Measurements from ENCODE around the gene HINT3. TPM values are rescaled to one million over a fixed set of nuclear protein-coding genes. Genes with fewer than 3 reads are reported as not detected.
A peak's percentile ranks its signal among the peaks of the same experiment; 100 is the strongest.

Gene HINT3
- total RNA-seq, 4 donors from 2014 or later: 12.5 to 27.0 (median 16.6) TPM

DNA sequence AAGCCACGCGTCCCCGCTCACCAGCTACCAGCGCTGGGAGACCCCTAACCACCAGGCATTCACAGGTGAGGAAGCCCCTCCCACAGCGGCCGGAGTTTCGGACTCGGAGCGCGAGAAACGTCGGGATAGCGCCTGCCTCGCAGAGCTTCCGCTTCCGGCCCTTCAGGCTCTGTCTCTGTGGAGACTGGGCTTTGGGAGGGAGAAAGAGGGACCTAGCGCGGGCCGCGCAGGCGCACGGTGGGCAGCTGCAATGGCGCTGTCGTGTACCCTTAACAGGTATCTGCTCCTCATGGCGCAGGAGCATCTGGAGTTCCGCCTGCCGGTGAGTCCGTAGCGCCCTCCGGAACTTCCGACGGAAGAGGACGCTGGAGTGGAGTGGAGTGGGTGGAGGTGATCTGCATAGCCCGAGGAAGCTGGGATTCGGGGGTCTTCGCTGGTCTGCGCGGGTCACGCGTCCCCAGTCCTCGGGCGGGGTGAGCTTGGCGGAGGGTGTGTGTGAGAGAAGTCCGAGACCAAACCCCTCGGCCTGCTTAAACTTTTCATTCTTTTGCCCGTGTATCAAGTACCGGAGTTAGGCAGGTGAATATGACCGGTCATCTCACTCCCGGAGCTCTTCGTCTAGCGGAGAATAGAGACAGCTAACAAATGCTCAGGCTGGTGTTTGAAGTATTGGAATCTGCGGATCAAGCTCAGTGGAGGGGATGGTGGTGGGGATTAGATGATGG is 29.9 kb downstream of the HINT3 start, which contains the start of gene TRMT11:
TRMT11 (plus strand) TSS at position 240 of the 725 bp plus-strand sequence; CDS start at position 251, 11 bp downstream.
- Histone ChIP-seq H3K9me3 (no peaks in the 10 kb centered on the region), H3K4me1 (peaks cover 20% of the 10 kb centered on the region), H3K4me3 (peak within 1 kb of the TSS; percentile 88), H3K27me3 (no peaks in the 10 kb centered on the region), H3K27ac (peak within 1 kb of the TSS; percentile 87), H3K36me3 (no peaks in the 10 kb centered on the region)
- DNase-seq (ENCODE audit: low spot score in 2 of 2): peak; percentile 90 to 91
- under 1% methylated on average over 36 of the region's 52 CpGs for WGBS
- TF ChIP-seq EP300 (IDR thresholded peaks at IDR 0.05): no peak
- TF ChIP-seq POLR2AphosphoS5 (IDR thresholded peaks at IDR 0.05): peak in 1 of 3 donors; percentile 50
- TF ChIP-seq, protein P1, sequence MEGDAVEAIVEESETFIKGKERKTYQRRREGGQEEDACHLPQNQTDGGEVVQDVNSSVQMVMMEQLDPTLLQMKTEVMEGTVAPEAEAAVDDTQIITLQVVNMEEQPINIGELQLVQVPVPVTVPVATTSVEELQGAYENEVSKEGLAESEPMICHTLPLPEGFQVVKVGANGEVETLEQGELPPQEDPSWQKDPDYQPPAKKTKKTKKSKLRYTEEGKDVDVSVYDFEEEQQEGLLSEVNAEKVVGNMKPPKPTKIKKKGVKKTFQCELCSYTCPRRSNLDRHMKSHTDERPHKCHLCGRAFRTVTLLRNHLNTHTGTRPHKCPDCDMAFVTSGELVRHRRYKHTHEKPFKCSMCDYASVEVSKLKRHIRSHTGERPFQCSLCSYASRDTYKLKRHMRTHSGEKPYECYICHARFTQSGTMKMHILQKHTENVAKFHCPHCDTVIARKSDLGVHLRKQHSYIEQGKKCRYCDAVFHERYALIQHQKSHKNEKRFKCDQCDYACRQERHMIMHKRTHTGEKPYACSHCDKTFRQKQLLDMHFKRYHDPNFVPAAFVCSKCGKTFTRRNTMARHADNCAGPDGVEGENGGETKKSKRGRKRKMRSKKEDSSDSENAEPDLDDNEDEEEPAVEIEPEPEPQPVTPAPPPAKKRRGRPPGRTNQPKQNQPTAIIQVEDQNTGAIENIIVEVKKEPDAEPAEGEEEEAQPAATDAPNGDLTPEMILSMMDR (IDR thresholded peaks at IDR 0.05): no peak
- TF ChIP-seq POLR2A (IDR thresholded peaks at IDR 0.05): peak; percentile 20 to 52

DNA sequence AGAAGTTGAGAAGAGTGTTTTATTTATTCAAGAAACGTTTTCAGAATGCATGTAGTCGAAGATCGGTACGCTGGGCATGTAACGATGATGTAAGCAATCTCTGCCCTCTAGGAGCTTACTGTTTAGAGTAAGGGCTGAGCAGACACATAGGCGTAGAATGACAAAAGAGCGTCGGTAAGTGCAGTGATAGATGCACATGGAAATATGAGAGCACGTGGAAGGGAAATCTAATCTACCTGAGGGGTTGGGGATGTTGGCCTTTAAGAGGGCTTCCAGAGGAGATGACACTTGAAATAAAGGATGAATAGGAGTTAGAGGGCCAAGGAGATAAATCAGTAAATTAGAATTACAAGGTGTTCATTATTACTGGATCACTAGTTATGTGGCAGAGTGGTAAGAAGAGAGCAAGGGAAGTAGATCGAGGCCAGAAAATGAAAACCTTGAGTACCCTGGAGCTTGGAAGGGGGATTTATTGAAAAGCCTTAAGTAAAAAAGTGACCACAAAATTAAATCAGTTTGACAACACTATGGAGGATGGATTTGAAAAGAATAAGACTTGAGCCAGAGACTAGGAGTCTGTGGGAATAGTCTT is 30.6 kb downstream of the HINT3 start:
- Histone ChIP-seq H3K27me3 (no peaks in the 10 kb centered on the region), H3K9me3 (no peaks in the 10 kb centered on the region), H3K36me3 (no peaks in the 10 kb centered on the region), H3K27ac (peak overlapping the region; percentile 87), H3K4me1 (peaks cover 20% of the 10 kb centered on the region), H3K4me3 (peak overlapping the region; percentile 88)
- 20% methylated on average over 10 of the region's 10 CpGs for WGBS
- DNase-seq (ENCODE audit: low spot score in 2 of 2): no peak
- no peak for TF ChIP-seq POLR2AphosphoS5 (IDR thresholded peaks at IDR 0.05)
- TF ChIP-seq POLR2A (IDR thresholded peaks at IDR 0.05): no peak
- TF ChIP-seq, protein P1 (IDR thresholded peaks at IDR 0.05): no peak
- TF ChIP-seq EP300 (IDR thresholded peaks at IDR 0.05): no peak

DNA sequence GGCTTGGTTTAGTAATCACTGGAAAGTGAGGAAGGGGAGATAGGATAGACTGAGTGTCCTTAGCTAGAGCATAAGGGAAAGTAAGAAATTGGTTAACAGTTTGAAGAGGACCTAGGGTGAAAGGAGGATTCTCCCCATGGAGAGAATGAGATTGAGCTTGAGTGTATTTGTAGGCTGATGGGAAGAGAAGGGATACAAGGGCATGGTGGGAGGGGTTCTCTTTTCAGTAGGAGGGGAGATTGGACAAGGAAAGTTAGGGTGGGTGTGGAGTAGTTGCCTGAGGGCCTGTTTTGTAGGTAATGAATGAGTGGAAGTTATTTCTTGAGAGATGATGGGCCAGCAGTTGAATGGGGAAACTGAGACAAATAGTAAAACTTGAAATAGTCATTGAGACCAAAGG is 31.7 kb downstream of the HINT3 start:
- DNase-seq (ENCODE audit: low spot score in 2 of 2): no peak
- H3K36me3 ChIP-seq: no peaks in the 10 kb centered on the region
- peaks cover 20% of the 10 kb centered on the region for H3K4me1 ChIP-seq
- H3K27me3 ChIP-seq: no peaks in the 10 kb centered on the region
- no peak overlapping the region for H3K4me3 ChIP-seq
- TF ChIP-seq POLR2A (IDR thresholded peaks at IDR 0.05): no peak
- TF ChIP-seq POLR2AphosphoS5 (IDR thresholded peaks at IDR 0.05): no peak
- TF ChIP-seq, protein P1 (IDR thresholded peaks at IDR 0.05): no peak
- no peak for TF ChIP-seq EP300 (IDR thresholded peaks at IDR 0.05)
- H3K9me3 ChIP-seq: no peaks in the 10 kb centered on the region
- H3K27ac ChIP-seq: no peak overlapping the region

DNA sequence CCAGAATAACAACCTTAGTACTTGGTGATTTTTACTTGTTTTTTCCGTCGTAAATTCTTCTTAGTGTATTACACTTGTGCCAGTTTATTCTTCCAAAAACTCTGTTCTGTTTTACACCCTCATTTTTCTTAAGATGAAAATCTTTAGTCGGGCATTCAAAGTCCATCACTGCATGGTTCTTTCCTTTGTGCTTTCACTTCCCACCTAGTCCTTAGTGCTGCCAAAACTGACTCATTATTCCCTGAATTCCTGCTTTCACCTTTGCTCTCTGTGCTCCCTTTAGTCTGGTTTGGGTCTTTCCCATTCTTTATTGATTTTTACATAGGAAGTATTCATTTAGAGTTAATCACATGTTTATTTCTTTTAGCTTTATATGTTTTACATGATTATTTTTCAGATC is 33.1 kb downstream of the HINT3 start:
- Histone ChIP-seq H3K36me3 (no peaks in the 10 kb centered on the region), H3K4me1 (peaks cover 20% of the 10 kb centered on the region), H3K4me3 (no peak overlapping the region), H3K27me3 (no peaks in the 10 kb centered on the region), H3K27ac (no peak overlapping the region), H3K9me3 (no peaks in the 10 kb centered on the region)
- DNase-seq (ENCODE audit: low spot score in 2 of 2): no peak
- WGBS: 67% methylated on average over 3 of the region's 3 CpGs
- TF ChIP-seq POLR2AphosphoS5 (IDR thresholded peaks at IDR 0.05): no peak
- no peak for TF ChIP-seq EP300 (IDR thresholded peaks at IDR 0.05)
- TF ChIP-seq POLR2A (IDR thresholded peaks at IDR 0.05): no peak
- TF ChIP-seq, protein P1 (IDR thresholded peaks at IDR 0.05): no peak

- no peak for DNase-seq (ENCODE audit: low spot score in 2 of 2)
- no peaks in the 10 kb centered on the region for H3K9me3 ChIP-seq
- no peak overlapping the region for H3K4me3 ChIP-seq
- H3K27me3 ChIP-seq: no peaks in the 10 kb centered on the region
- no peak for TF ChIP-seq EP300 (IDR thresholded peaks at IDR 0.05)
- TF ChIP-seq, protein P1 (IDR thresholded peaks at IDR 0.05): no peak
- no peak for TF ChIP-seq POLR2AphosphoS5 (IDR thresholded peaks at IDR 0.05)
- no peak for TF ChIP-seq POLR2A (IDR thresholded peaks at IDR 0.05)
- peaks cover 18% of the 10 kb centered on the region for H3K4me1 ChIP-seq
- no peak overlapping the region for H3K27ac ChIP-seq
- no peaks in the 10 kb centered on the region for H3K36me3 ChIP-seq
- WGBS: 79% methylated on average over 1 of the region's 1 CpG
Observed at GRCh38 chr6:125991653-125992052, 35.1 kb downstream of the HINT3 start.

All from suprapubic skin (tissue), 4 donors.